Esophagus squamous epithelium (tissue), 4 donors: ENCODE data around the gene PDE10A.

Source experiments
- CTCF ChIP-seq, 6 experiments: fragments of 450-650 bp in 4 of 6; fragments of 200-600 bp in 2 of 6; sonication (generic) in 2 of 6; IDR thresholded peaks; one replicate each; pipeline ENCODE4 v1.5.1; 2016 to 2019; ENCODE audit warnings: antibody characterized with exemption in 6 of 6, mild to moderate bottlenecking in 4 of 6, moderate library complexity in 4 of 6
- POLR2A ChIP-seq, 4 donors: fragments of 450-650 bp; IDR thresholded peaks; one replicate each; pipeline ENCODE4 v1.6.1; 2017; ENCODE audit warnings: antibody characterized with exemption in 4 of 4, mild to moderate bottlenecking in 4 of 4, moderate library complexity in 3 of 4

- TF ChIP-seq CTCF (IDR thresholded peaks at IDR 0.05) (no peak), POLR2A (IDR thresholded peaks at IDR 0.05) (no peak)
These were observed 14.1 kb upstream of the PDE10A start for GRCh38 chr6:165677091-165677490.
